Stomach (tissue), 9 donors: ENCODE data around the gene DMXL2. TPM values are rescaled to one million over a fixed set of nuclear protein-coding genes. Genes with fewer than 3 reads are reported as not detected.

Experiments
- DNase-seq, 2 donors: peaks; one replicate each; pipeline versions ENCODE4 v3.0.0 to v3.0.0-alpha.2; 2013 to 2019
- H3K27ac ChIP-seq, 5 donors: fragments of 200-600 bp in 4 of 5; sonication (generic) in 4 of 5; one replicate each; pipeline ENCODE4 v1.5.1; 2013 to 2019; ENCODE audit warnings: mild to moderate bottlenecking in 1 of 5, moderate library complexity in 1 of 5
- H3K27me3 ChIP-seq, 3 donors: fragments of 200-600 bp; sonication (generic); one replicate each; pipeline ENCODE4 v1.5.1; 2017 to 2019; ENCODE audit warnings: mixed run types in 1 of 3
- H3K36me3 ChIP-seq, 4 donors: fragments of 200-600 bp; sonication (generic); 1 replicate in 3 of 4; 2 replicates in 1 of 4; pipeline ENCODE4 v1.5.1; 2016 to 2019
- H3K4me1 ChIP-seq, 4 donors: fragments of 200-600 bp; sonication (generic); one replicate each; pipeline ENCODE4 v1.5.1; 2016 to 2019
- H3K4me3 ChIP-seq, 4 donors: fragments of 200-600 bp; sonication (generic) in 3 of 4; one replicate each; pipeline ENCODE4 v1.5.1; 2016 to 2019; ENCODE audit warnings: mild to moderate bottlenecking in 1 of 4
- H3K9me3 ChIP-seq, 4 donors: fragments of 200-600 bp; sonication (generic); one replicate each; pipeline ENCODE4 v1.5.1; 2016 to 2019
- CTCF ChIP-seq, 7 experiments: fragments of 450-650 bp in 4 of 7; fragments of 200-600 bp in 3 of 7; sonication (generic) in 3 of 7; IDR thresholded peaks; one replicate each; pipeline ENCODE4 v1.5.1; 2016 to 2019; ENCODE audit warnings: antibody characterized with exemption in 7 of 7, control low read depth in 2 of 7, mild to moderate bottlenecking in 1 of 7
- EP300 ChIP-seq: sonication (generic); formaldehyde crosslinking; IDR thresholded peaks from one replicate; pipeline ENCODE4 v1.6.1; 2017; ENCODE audit warnings: antibody characterized with exemption
- POLR2A ChIP-seq, 4 donors: fragments of 450-650 bp; IDR thresholded peaks; one replicate each; pipeline ENCODE4 v1.6.1; 2016; ENCODE audit warnings: antibody characterized with exemption in 4 of 4, control low read depth in 2 of 4, mild to moderate bottlenecking in 1 of 4, moderate library complexity in 1 of 4
- POLR2AphosphoS5 ChIP-seq, 3 donors: sonication (generic); formaldehyde crosslinking; IDR thresholded peaks; one replicate each; pipeline ENCODE4 v1.6.1; 2016; ENCODE audit warnings: antibody characterized with exemption in 3 of 3
- WGBS, 5 donors: extraction: QIAGEN DNeasy Blood & Tissue Kit in 3 of 5; methylation state at CpG; one replicate each; pipeline versions ENCODE4 v1.1.5 to v1.1.7; 2013 to 2018; 5-methylcytosine and 5-hydroxymethylcytosine counted together
- intact Hi-C: fragments of 100-400 bp; cut with DNase I; formaldehyde crosslinking; loops from one replicate; pipeline ENCODE4 v1.15.1; 2023; ENCODE audit warnings: low total_unique reads
- polyA plus RNA-seq, 3 donors: library from polyadenylated mRNA; stranded (reverse); fragments of 200-250 nt; gene quantifications; one replicate each; pipeline ENCODE4 v1.2.3, GENCODE V29; 2013
- total RNA-seq, 5 donors: library from RNA; depleted of rRNA; stranded (reverse); fragments of >200 nt; gene quantifications; one replicate each; pipeline versions ENCODE4 v1.1.0 to v1.2.3, GENCODE V29; 2014 to 2016
- donor health status: healthy with polysubstance abuse.
- donor health status: Bipolar disorder and iron deficiency.
- donor health status: healthy.

Gene DMXL2
- total and polyA plus RNA-seq, 8 donors, result 4.9 to 78.4 (median 28.6) TPM

- intact Hi-C loops, result no loop called here
These were observed 139.1 kb downstream of the DMXL2 start for GRCh38 chr15:51483520-51483919.

GRCh38 chr15:51475736-51476135 is 146.8 kb downstream of the DMXL2 start:
- Histone ChIP-seq H3K9me3 (no peaks in the 10 kb centered on the region), H3K27me3 (no peaks in the 10 kb centered on the region), H3K27ac (no peak overlapping the region), H3K4me1 (no peaks in the 10 kb centered on the region), H3K36me3 (peaks cover 4 to 44% (median 40%) of the 10 kb centered on the region in 4 donors), H3K4me3 (no peak overlapping the region)
- TF ChIP-seq EP300, result no peak
- no peak for TF ChIP-seq CTCF (IDR thresholded peaks at IDR 0.05)
- no peak for TF ChIP-seq POLR2A (IDR thresholded peaks at IDR 0.05)
- TF ChIP-seq POLR2AphosphoS5 (IDR thresholded peaks at IDR 0.05), result no peak
- DNase-seq, result no peak
- intact Hi-C loops, result no loop called here

More at GRCh38 chr15:51483520-51483919, 139.1 kb downstream of the DMXL2 start:
- peaks cover 0 to 28% (median 12%) of the 10 kb centered on the region in 4 donors for H3K9me3 ChIP-seq
- H3K27ac ChIP-seq, result no peak overlapping the region
- no peaks in the 10 kb centered on the region for H3K4me1 ChIP-seq
- no peak for TF ChIP-seq POLR2A (IDR thresholded peaks at IDR 0.05)
- 85 to 91% (median 86%) methylated on average over 6 to 8 of the region's 8 CpGs for WGBS, 5 donors
- H3K4me3 ChIP-seq, result no peak overlapping the region
- no peaks in the 10 kb centered on the region for H3K27me3 ChIP-seq
- H3K36me3 ChIP-seq, result peaks cover 8 to 72% (median 55%) of the 10 kb centered on the region in 4 donors
- DNase-seq, result no peak

GRCh38 chr15:51470512-51470911 is 152.1 kb downstream of the DMXL2 start:
- Histone ChIP-seq H3K9me3 (no peaks in the 10 kb centered on the region), H3K4me1 (no peaks in the 10 kb centered on the region), H3K27ac (no peak overlapping the region), H3K4me3 (no peak overlapping the region), H3K27me3 (no peaks in the 10 kb centered on the region), H3K36me3 (peaks cover 0 to 43% (median 34%) of the 10 kb centered on the region in 4 donors)
- WGBS, 5 donors, result 89 to 98% (median 94%) methylated on average over 5 of the region's 5 CpGs
- no peak for TF ChIP-seq CTCF (IDR thresholded peaks at IDR 0.05)
- TF ChIP-seq EP300, result no peak
- no peak for TF ChIP-seq POLR2A (IDR thresholded peaks at IDR 0.05)
- TF ChIP-seq POLR2AphosphoS5 (IDR thresholded peaks at IDR 0.05), result no peak
- intact Hi-C loops, result no loop called here
- DNase-seq, result no peak

GRCh38 chr15:51460796-51461195 is 161.8 kb downstream of the DMXL2 start:
- WGBS, 5 donors, result 85 to 94% (median 93%) methylated on average over 1 of the region's 1 CpG
- Histone ChIP-seq H3K27ac (no peak overlapping the region), H3K9me3 (no peaks in the 10 kb centered on the region), H3K36me3 (peaks cover 16 to 81% (median 70%) of the 10 kb centered on the region in 4 donors), H3K27me3 (no peaks in the 10 kb centered on the region), H3K4me3 (no peak overlapping the region), H3K4me1 (no peaks in the 10 kb centered on the region)
- no peak for DNase-seq
- TF ChIP-seq EP300 (no peak), POLR2AphosphoS5 (IDR thresholded peaks at IDR 0.05) (no peak)
- intact Hi-C loops, result no loop called here

- TF ChIP-seq CTCF (IDR thresholded peaks at IDR 0.05) (no peak), EP300 (no peak), POLR2A (IDR thresholded peaks at IDR 0.05) (no peak), POLR2AphosphoS5 (IDR thresholded peaks at IDR 0.05) (no peak)
- 83 to 89% (median 87%) methylated on average over 6 of the region's 6 CpGs for WGBS, 5 donors
- intact Hi-C loops, result no loop called here
- Histone ChIP-seq H3K4me3 (no peak overlapping the region), H3K27me3 (no peaks in the 10 kb centered on the region), H3K4me1 (no peaks in the 10 kb centered on the region), H3K27ac (no peak overlapping the region), H3K36me3 (peaks cover 0 to 75% (median 63%) of the 10 kb centered on the region in 4 donors), H3K9me3 (no peaks in the 10 kb centered on the region)
- DNase-seq, result no peak
These were observed 172.6 kb downstream of the DMXL2 start for GRCh38 chr15:51450001-51450400.
